ENCODE results near the gene ANKAR.

- TF ChIP-seq CTCF (IDR thresholded peaks at IDR 0.05), result no peak
- no peak for TF ChIP-seq ATF2 (CRISPR knock-in tag; IDR thresholded peaks at IDR 0.05; ENCODE audit: borderline replicate concordance, low read depth)
- TF ChIP-seq PREB (CRISPR knock-in tag; IDR thresholded peaks at IDR 0.05; ENCODE audit: borderline replicate concordance), result no peak
- TF ChIP-seq ATF3 (CRISPR knock-in tag; conservative IDR thresholded peaks at IDR 0.05), result no peak
These were observed 7.4 kb downstream of the ANKAR start for GRCh38 chr2:189681903-189682302.

All from WTC11 (cell line).